Motor neuron (in vitro differentiated cells): Measurements from ENCODE around the gene ATG4B. TPM values are rescaled to one million over a fixed set of nuclear protein-coding genes. Genes with fewer than 3 reads are reported as not detected.
A peak's percentile ranks its signal among the peaks of the same experiment; 100 is the strongest.

Experiments
- ATAC-seq, 8 experiments: fragments of 200-7000 bp; cut with Tn5 transposase; replicated peaks in 6 of 8; 2 replicates each; pipeline ENCODE4 v1.8.0; 2021; ENCODE audit warnings: mild to moderate bottlenecking in 8 of 8, moderate library complexity in 8 of 8
- H3K27ac ChIP-seq, 2 donors: fragments of 250-450 bp; sonication (Bioruptor Pico); 2 replicates each; pipeline ENCODE4 v1.9.0; 2021; ENCODE audit warnings: antibody characterized with exemption in 2 of 2, mild to moderate bottlenecking in 2 of 2, moderate library complexity in 1 of 2
- H3K4me1 ChIP-seq, 2 donors: fragments of 250-450 bp; sonication (Bioruptor Pico); replicated peaks in 1 of 2; 2 replicates each; pipeline ENCODE4 v1.6.1; 2021; ENCODE audit warnings: antibody characterized with exemption in 2 of 2, mild to moderate bottlenecking in 2 of 2, moderate library complexity in 1 of 2
- H3K4me3 ChIP-seq, 5 donors: fragments of 250-450 bp; sonication (Bioruptor Pico); 2 replicates each; pipeline ENCODE4 v1.9.0; 2021; ENCODE audit warnings: antibody characterized with exemption in 5 of 5, mild to moderate bottlenecking in 5 of 5, moderate library complexity in 4 of 5
- WGBS, 10 experiments: fragments of 450-650 bp; shearing (Covaris generic); methylation state at CpG; one replicate each; pipeline ENCODE4 v1.0.0; 2022; 5-methylcytosine and 5-hydroxymethylcytosine counted together
- in situ Hi-C, 9 experiments: fragments of 400-800 bp; cut with MboI; loops; one replicate each; pipeline ENCODE4 v1.15.0; 2021; ENCODE audit warnings: low sequenced_read_pairs in 9 of 9, low pct_unique_long_range_greater_than_20kb in 2 of 9; ENCODE audit not compliant: unreplicated experiment in 9 of 9
- total RNA-seq, 8 experiments: library from RNA; unstranded; fragments of 300-600 nt; gene quantifications; 2 replicates each; pipeline versions ENCODE4 v1.2.3 to v1.2.4, GENCODE V29; 2022

ATG4B gene
- total RNA-seq, 8 experiments from 2014 or later: 39.4 to 93.1 (median 53.2) TPM

GRCh38 chr2:241617431-241618154 lies 19.9 kb upstream of the ATG4B start:
- Histone ChIP-seq H3K27ac (no peak overlapping the region), H3K4me3 (no peak overlapping the region), H3K4me1 (no peaks in the 10 kb centered on the region)
- in situ Hi-C loops: no loop called here
- WGBS, 10 experiments: 57 to 96% (median 81%) methylated on average over 3 to 10 of the region's 15 CpGs; no CpG with 5 or more reads in 2 of the 10 experiments
- no peak for ATAC-seq

- no peak for ATAC-seq
- Histone ChIP-seq H3K4me3 (no peak overlapping the region), H3K4me1 (no peaks in the 10 kb centered on the region), H3K27ac (no peak overlapping the region)
- WGBS, 10 experiments: 80 to 100% (median 96%) methylated on average over 1 to 5 of the region's 5 CpGs; no CpG with 5 or more reads in 1 of the 10 experiments
- in situ Hi-C loops: no loop called here
Measured at GRCh38 chr2:241618296-241618805, 19.1 kb upstream of the ATG4B start.

- H3K27ac ChIP-seq: no peak overlapping the region
- 77 to 100% (median 97%) methylated on average over 1 to 7 of the region's 11 CpGs; no CpG with 5 or more reads in 4 of the 10 experiments for WGBS, 10 experiments
- in situ Hi-C loops: no loop called here
Measured at GRCh38 chr2:241618829-241619228, 18.7 kb upstream of the ATG4B start.

GRCh38 chr2:241619597-241620418 lies 17.7 kb upstream of the ATG4B start:
- in situ Hi-C loops: no loop called here
- H3K4me1 ChIP-seq: no peaks in the 10 kb centered on the region
- H3K27ac ChIP-seq: no peak overlapping the region
- ATAC-seq: no peak
- 60 to 100% (median 90%) methylated on average over 1 to 2 of the region's 20 CpGs; no CpG with 5 or more reads in 6 of the 10 experiments for WGBS, 10 experiments
- H3K4me3 ChIP-seq: no peak overlapping the region

More at GRCh38 chr2:241618829-241619228, 18.7 kb upstream of the ATG4B start:
- no peaks in the 10 kb centered on the region for H3K4me1 ChIP-seq
- H3K4me3 ChIP-seq: no peak overlapping the region
- peak in 1 of 8 experiments; percentile 85 for ATAC-seq

GRCh38 chr2:241620419-241620769 lies 17.1 kb upstream of the ATG4B start:
- H3K4me1 ChIP-seq: no peaks in the 10 kb centered on the region
- 90 to 100% (median 98%) methylated on average over 1 to 6 of the region's 6 CpGs; no CpG with 5 or more reads in 4 of the 10 experiments for WGBS, 10 experiments
- no peak for ATAC-seq

GRCh38 chr2:241627675-241628074 lies 9.8 kb upstream of the ATG4B start:
- no peak overlapping the region for H3K27ac ChIP-seq
- in situ Hi-C loops: no loop called here
- H3K4me3 ChIP-seq: no peak overlapping the region
- 87 to 100% methylated on average over 1 to 4 of the region's 10 CpGs; no CpG with 5 or more reads in 8 of the 10 experiments for WGBS, 10 experiments
- H3K4me1 ChIP-seq: no peaks in the 10 kb centered on the region
- ATAC-seq: no peak

More at GRCh38 chr2:241620419-241620769, 17.1 kb upstream of the ATG4B start:
- Histone ChIP-seq H3K27ac (no peak overlapping the region), H3K4me3 (no peak overlapping the region)
- in situ Hi-C loops: no loop called here

GRCh38 chr2:241629762-241630435 lies 7.6 kb upstream of the ATG4B start:
- Histone ChIP-seq H3K27ac (no peak overlapping the region), H3K4me3 (no peak overlapping the region), H3K4me1 (no peaks in the 10 kb centered on the region)
- peak in 1 of 8 experiments; percentile 35 for ATAC-seq
- in situ Hi-C loops: no loop called here
- 67 to 100% (median 83%) methylated on average over 3 to 9 of the region's 11 CpGs for WGBS, 10 experiments

- in situ Hi-C loops: no loop called here
Measured at GRCh38 chr2:241632478-241633325, 4.8 kb upstream of the ATG4B start.

GRCh38 chr2:241633561-241633960 lies 3.9 kb upstream of the ATG4B start:
- no peak for ATAC-seq
- in situ Hi-C loops: no loop called here
- 60 to 100% (median 93%) methylated on average over 1 to 9 of the region's 17 CpGs; no CpG with 5 or more reads in 6 of the 10 experiments for WGBS, 10 experiments

More at GRCh38 chr2:241632478-241633325, 4.8 kb upstream of the ATG4B start:
- WGBS, 10 experiments: 92 to 100% (median 95%) methylated on average over 1 to 8 of the region's 39 CpGs; no CpG with 5 or more reads in 1 of the 10 experiments
- Histone ChIP-seq H3K27ac (no peak overlapping the region), H3K4me3 (no peak overlapping the region), H3K4me1 (peaks cover 5 to 8% of the 10 kb centered on the region in 2 donors)
- ATAC-seq: no peak

GRCh38 chr2:241635756-241636155 lies 1.7 kb upstream of the ATG4B start:
- ATAC-seq: no peak
- Histone ChIP-seq H3K4me3 (peak overlapping the region; percentile 65 to 97 (median 84)), H3K4me1 (peaks cover 12 to 16% of the 10 kb centered on the region in 2 donors), H3K27ac (no peak overlapping the region)
- in situ Hi-C loops: no loop called here
- 0 to 24% (median 16%) methylated on average over 1 to 6 of the region's 6 CpGs; no CpG with 5 or more reads in 3 of the 10 experiments for WGBS, 10 experiments

More at GRCh38 chr2:241633561-241633960, 3.9 kb upstream of the ATG4B start:
- H3K4me1 ChIP-seq: peaks cover 7 to 12% of the 10 kb centered on the region in 2 donors
- no peak overlapping the region for H3K27ac ChIP-seq
- no peak overlapping the region for H3K4me3 ChIP-seq

GRCh38 chr2:241636182-241637017 lies 1.1 kb upstream of the ATG4B start:
- peak overlapping the region; percentile 65 to 97 (median 84) for H3K4me3 ChIP-seq
- in situ Hi-C loops: no loop called here
- H3K4me1 ChIP-seq: peaks cover 12 to 19% of the 10 kb centered on the region in 2 donors
- peak; percentile 44 to 60 (median 52) for ATAC-seq
- peak overlapping the region; percentile 99 to 100 for H3K27ac ChIP-seq
- 0 to 1% (median 0%) methylated on average over 2 to 14 of the region's 97 CpGs; no CpG with 5 or more reads in 2 of the 10 experiments for WGBS, 10 experiments
